GM18858 (cell line): ENCODE data around the gene C11orf58.
A peak's percentile ranks its signal among the peaks of the same experiment; 100 is the strongest.

Experiments used
- ATAC-seq: cut with Tn5 transposase; IDR thresholded peaks from one replicate; pipeline ENCODE4 v1.9.1; 2021; ENCODE audit not compliant: unreplicated experiment

C11orf58 gene

GRCh38 chr11:16738193-16738946 is at the start of gene C11orf58:
Gene C11orf58, plus strand, starts transcription at chr11:16738647. Its CDS starts 132 bp downstream, at chr11:16738779.
- peak; percentile 98 for ATAC-seq

GRCh38 chr11:16690086-16690485 is 48.4 kb upstream of the C11orf58 start:
- no peak for ATAC-seq

GRCh38 chr11:16703795-16704194 is 34.7 kb upstream of the C11orf58 start:
- ATAC-seq, result no peak

GRCh38 chr11:16713594-16713993 is 24.9 kb upstream of the C11orf58 start:
- ATAC-seq, result no peak

GRCh38 chr11:16722581-16723344 is 15.7 kb upstream of the C11orf58 start:
- ATAC-seq, result no peak

GRCh38 chr11:16727806-16728205 is 10.6 kb upstream of the C11orf58 start:
- ATAC-seq, result no peak

GRCh38 chr11:16737818-16738192 is 642 bp upstream of the C11orf58 start:
- no peak for ATAC-seq

- ATAC-seq, result no peak
Observed at GRCh38 chr11:16738947-16739815, 734 bp downstream of the C11orf58 start.

GRCh38 chr11:16741473-16741872 is 3.0 kb downstream of the C11orf58 start:
- ATAC-seq, result no peak

- ATAC-seq, result no peak
Observed at GRCh38 chr11:16743478-16743877, 5.0 kb downstream of the C11orf58 start.

GRCh38 chr11:16744128-16744725 is 5.8 kb downstream of the C11orf58 start:
- no peak for ATAC-seq

- no peak for ATAC-seq
Observed at GRCh38 chr11:16745950-16746605, 7.6 kb downstream of the C11orf58 start.

GRCh38 chr11:16749092-16749491 is 10.6 kb downstream of the C11orf58 start:
- ATAC-seq, result no peak

GRCh38 chr11:16749666-16750065 is 11.2 kb downstream of the C11orf58 start:
- ATAC-seq, result no peak

GRCh38 chr11:16750417-16750816 is 12.0 kb downstream of the C11orf58 start:
- no peak for ATAC-seq

GRCh38 chr11:16758382-16759024 is 20.1 kb downstream of the C11orf58 start:
- ATAC-seq, result no peak

GRCh38 chr11:16759857-16760508 is 21.5 kb downstream of the C11orf58 start:
- no peak for ATAC-seq

GRCh38 chr11:16763746-16764145 is 25.3 kb downstream of the C11orf58 start:
- ATAC-seq, result no peak

- no peak for ATAC-seq
Observed at GRCh38 chr11:16764888-16765287, 26.4 kb downstream of the C11orf58 start.
